Measurements from ENCODE around the gene LHCGR. TPM values are rescaled to one million over a fixed set of nuclear protein-coding genes. Genes with fewer than 3 reads are reported as not detected.

Gene LHCGR
- total RNA-seq (2014; rRNA removed; shearing (Covaris generic)) = not detected in 2 replicates

DNA sequence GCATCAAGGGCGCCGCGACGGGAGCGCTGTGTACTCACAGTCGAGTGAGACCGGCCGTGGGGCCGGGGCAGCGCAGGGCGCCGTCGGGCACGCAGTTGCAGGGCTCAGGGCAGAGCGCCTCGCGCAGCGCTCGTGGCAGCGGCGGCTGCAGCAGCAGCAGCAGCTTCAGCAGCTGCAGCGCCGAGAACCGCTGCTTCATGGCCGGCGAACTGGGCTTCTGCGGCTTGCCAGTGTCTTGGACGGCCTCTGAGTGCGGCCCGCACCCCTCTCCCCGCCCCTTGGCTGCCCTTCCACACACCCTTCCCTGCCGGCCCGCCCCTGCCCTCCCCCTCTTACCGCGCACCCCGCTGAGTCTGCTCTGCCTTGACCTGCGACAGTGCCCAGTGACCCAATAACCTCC, at the start of gene LHCGR:
TSS of gene LHCGR (minus strand) at position 252 of the 400 bp plus-strand sequence. CDS start at position 199, 53 bp downstream.
- no peak for DNase-seq (ENCODE audit: low spot score)

DNA sequence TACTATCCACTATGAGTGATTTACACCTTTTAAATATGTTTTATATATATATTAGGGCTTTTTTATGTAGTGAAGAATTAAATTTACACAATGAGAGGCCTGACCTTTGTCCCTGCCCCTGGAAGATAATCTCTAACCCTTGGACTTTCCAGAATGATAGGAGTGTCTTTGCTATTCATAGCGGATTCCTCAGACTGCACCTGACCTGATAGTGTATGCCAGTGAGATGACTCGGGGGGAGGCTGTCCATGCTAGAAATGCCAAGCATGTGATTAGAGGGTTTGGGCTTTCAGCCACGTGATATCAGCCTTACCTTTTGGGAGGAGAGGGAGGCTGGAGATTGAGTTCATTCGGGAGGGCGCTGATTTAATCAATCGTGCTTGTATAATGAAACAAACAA, 44.1 kb upstream of the LHCGR start:
- no peak for DNase-seq (ENCODE audit: low spot score)

DNA sequence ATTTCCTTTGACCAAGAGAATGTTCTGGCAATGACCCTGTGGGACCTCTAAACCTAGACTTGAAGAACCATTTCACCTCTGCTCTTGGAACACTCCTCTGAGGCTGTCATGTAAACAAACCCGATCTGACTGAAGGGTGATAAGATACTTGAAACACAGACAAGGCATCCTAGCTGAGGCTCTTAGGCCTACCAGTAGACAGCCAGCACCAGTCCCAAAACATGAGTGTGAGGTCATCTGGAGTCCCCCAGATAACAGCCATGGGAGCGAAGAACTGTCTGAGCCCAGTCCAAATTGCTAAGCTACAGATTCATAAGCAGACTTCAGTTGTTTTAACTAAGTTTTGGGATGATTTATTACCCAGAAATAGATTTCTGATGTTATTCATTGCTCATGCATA, 39.5 kb upstream of the LHCGR start:
- DNase-seq (ENCODE audit: low spot score) = no peak

DNA sequence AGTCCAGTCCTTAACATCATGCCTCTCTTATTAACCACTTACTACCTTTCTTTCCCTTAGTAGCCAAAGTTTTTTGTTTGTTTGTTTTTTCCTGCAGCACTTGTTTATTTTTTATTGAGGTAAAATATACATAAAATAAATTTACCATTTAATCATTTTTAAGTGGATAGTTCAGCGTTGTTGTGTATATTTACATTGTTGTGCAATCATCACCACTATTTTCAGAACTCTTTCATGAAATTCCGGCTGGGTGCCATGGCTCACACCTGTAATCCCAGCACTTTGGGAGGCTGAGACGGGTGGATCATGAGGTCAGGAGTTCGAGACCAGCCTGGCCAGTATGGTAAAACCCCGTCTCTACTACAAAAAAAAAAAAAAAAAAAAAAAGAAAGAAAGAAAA, 38.1 kb upstream of the LHCGR start:
- no peak for DNase-seq (ENCODE audit: low spot score)

DNA sequence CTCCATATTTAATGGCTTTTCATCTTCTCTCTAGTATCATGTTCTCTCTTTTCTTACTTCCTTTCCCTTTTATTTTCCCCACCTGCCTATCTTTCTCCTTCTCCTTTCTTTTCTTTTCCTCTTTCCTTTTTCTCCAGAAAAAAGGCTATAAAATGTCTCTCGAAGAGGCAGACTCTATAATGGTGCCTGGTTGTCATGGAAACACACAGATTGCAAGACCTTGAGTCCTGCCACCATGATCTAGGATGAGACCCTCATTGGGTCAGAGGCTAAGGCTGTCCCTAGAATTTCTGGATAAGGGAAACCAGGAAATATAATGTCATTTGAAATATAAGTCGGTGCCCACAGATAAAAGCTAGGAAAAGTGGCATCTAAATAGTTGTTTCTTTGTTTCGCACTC, 36.5 kb upstream of the LHCGR start:
- DNase-seq (ENCODE audit: low spot score) = no peak

DNA sequence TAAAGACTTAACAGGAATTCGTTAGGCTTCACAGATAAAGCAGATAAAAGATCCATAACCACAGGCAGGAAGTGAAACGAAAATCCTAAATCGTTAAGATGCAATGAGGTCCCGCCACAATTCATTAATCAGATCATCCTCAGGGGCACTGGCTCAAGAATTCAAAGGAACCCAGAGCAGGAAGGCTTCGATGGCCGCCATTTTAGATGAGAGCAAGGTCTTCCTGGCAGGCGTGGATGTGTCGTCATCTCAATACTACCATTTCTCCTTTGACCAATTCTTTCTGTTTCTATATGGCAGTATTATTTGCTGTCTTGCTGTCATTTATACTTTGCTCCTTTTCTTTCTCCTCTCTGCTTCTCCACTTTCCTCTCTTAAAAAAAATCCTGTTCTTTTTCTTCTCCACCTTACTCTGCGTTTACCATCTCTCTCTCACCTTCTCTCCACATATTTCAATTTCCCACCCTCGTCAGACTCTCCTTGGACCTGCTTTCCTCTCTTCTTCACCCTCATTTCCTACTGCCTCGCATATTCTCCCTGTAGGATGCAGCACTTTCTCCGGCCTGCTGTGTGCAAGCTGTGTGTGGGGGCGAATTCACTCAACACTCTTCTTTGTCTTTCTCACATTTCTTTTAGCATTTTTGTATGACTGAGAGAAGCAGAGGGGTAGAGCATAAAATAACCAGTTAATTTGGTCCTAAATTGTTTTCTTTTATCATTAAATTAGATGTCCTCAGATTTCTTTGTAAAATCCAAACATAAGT, 35.1 kb upstream of the LHCGR start:
- DNase-seq (ENCODE audit: low spot score) = no peak

DNA sequence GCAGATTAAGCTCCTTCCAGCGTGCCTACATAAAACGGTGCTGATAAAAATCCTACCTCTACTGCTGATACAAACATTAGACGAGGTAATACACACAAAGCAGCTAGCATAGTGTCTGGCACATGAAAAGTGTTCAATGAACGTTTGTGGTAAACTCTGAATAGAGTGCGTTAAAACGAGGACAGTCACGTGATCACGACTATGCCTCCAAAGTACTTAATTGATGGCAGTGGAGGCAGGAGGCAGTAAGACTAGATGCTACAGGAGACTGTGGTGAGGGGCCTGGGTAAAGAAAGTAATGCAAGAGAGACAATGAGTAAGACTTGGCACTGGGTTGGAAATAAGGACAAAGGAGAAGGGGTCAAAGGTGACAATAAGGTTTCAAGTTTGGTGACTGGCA, 32.1 kb upstream of the LHCGR start:
- DNase-seq (ENCODE audit: low spot score) = no peak

DNA sequence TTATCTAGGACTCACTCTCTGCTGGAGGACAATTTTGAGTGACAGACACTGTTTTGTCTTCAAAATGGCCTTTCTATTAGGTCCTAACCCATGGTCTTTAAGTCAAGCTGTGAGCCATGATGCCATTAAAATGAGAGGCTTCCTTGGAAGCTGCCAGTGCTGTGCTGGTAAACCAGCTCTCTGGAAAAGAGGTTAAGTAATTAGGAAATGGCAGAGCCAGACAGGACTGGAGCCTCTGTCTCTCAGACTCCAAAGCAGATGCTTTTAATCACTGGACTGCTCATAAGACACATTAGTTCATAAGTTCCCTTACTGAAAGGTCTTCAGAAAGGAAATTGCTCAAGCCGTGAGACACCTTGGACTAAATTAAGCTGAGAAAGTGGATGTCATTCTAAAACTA, 25.8 kb upstream of the LHCGR start:
- DNase-seq (ENCODE audit: low spot score) = no peak

DNA sequence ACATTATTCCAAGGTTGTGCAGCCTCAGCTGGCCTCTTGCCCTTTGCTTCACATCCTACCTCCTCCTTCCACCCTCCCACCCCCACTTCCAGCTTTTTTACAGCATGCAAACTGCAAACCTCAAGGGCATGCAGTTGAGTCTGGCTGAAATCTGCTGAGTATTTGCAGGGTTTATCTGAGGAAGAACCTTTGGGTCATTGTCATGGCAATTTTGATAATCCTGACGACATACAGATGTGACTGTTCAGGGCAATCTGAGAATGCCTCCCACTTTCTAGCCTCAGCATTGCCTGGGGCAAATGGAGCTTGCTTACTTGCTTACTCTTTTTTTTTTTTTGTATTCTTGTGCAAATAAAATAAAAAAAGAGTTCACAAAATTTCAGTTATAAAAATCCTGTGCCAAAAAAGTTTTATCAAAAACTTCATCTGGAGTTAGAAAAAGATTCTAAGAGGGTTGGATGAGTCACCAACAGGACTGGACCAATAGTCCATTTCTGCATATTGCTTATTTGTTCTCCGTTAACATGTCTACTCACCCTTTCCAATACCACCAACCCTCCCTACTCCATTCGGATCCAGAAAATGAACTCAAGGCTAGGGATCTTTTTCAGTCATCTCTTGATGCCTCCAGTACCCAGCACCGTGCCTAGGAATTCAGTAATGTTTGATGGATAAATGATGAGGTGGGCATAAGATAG, 23.6 kb upstream of the LHCGR start:
- DNase-seq (ENCODE audit: low spot score) = no peak

DNA sequence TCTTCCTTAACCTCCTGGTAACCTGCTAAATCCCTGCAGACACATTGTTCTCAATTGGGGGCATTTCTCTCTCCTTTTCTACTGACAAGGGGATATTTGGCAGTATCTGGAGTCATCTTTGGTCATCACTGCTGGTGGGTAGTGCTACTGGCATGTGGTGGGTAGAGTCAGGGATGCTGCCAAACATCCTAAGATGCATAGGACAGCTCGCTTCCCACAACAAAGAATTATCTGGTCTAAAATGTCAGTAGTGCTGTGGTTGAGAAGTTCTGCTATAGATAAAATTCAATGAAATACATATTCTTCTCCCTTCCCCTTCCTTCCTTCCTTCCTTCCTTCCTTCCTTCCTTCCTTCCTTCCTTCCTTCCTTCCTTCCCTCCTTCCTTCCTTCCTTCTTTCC, 18.7 kb upstream of the LHCGR start:
- DNase-seq (ENCODE audit: low spot score) = no peak

DNA sequence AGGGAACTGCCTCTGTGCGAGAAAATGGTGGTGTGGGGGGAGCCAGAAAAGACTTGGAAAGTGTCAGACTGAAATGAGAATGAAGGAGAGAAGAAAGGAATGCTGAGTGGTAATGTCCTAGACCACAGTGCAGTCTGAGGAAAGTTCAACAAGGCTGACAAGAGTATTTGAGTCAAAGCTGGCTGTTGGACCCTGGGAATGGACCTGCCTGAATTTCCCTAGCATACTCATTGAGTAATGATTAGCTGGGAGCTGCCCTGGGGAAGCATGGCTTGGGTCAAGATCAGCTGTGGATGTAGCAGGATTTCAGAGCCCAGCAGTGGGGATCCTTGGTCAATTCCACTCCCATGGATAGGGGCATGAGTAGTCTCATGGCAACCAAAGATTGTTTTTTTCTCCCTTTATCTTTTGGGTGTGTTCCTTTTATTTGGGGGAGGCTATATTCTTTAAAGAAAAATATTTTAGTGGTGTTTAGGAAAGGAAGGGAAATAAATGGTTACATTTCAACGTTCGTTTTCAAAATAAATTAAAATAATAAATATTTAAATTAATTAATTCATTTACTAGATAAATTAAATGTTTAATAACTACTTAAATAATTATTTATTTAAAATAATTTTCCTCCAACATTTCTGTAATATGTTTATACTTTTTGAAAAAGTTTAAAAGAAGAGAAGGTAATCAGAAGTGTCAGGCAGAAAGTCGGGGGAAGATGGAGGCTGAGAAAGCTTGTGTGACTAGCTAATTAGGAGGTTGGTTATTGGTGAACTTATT, 15.9 kb upstream of the LHCGR start:
- DNase-seq (ENCODE audit: low spot score) = no peak

DNA sequence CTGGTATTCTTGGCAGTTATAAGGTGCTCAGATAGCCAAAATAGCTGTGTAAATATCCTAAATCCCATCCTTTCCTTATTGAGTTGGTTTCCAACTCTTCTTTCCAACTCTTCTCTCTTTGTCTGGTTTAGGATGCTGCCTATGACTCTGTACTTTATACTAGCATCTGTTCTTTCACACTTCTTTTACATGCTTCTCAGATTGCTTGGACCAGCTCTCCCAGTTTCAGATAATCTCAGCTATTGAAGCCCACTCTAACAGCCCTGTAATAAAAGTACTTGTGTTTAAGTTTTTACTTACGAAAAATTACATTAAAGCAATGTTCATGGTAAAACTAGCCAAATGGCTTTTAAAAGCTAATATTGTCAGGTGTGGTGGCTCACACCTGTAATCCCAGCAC, 14.7 kb upstream of the LHCGR start:
- no peak for DNase-seq (ENCODE audit: low spot score)

DNA sequence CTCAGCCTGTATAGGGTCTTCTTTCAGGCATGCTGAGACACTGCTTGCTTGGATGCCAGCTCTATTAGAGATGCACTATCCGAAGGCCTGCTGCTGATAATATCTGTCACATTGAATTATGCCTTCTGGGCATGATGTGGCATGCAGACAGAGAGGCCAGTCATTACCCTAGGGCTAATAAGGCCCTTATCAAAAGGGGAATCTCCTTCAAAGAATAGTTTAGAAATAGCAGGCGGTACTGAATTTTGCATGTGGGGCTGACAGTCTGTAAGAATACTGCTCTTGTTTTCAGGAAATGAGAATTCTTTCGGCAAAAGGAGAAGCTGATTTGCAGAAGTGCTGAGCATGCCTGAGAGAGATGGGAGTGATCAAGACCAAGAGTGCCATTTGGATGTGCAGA, 13.1 kb upstream of the LHCGR start:
- DNase-seq (ENCODE audit: low spot score) = no peak

DNA sequence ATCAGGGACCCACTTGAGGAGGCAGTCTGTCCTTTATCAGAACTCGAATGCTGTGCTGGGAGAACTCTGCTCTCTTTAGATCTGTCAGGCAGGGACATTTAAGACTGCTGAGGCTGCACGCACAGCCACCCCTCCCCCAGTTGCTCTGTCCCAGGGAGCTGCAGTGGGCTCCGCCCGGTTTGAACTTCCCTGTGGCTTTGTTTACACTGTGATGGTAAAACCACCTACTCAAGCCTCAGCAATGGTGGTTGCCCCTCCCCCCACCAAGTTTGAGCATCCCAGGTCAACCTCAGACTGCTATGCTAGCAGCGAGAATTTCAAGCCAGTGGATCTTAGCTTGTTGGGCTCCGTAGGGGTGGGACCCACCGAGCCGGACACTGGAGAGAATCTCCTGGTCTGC, 11.8 kb upstream of the LHCGR start:
- no peak for DNase-seq (ENCODE audit: low spot score)

DNA sequence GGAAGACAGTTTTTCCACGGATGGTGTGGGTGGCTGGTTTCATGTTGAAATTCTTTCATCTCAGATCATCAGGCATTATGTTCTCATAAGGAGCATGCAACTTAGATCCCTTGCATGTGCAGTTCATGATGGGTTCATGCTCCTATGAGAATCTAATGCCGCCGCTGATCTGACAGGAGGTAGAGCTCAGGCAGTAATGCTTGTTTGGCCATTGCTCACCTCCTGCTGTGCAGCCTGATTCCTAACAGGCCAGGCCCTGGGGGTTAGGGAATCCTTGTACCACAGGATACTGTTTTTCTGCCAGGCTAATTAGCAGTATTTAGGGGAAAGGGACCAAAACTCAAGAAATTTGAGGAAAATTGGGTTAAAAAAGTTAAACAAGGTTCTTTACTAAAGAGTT, 5.3 kb upstream of the LHCGR start:
- DNase-seq (ENCODE audit: low spot score) = no peak

DNA sequence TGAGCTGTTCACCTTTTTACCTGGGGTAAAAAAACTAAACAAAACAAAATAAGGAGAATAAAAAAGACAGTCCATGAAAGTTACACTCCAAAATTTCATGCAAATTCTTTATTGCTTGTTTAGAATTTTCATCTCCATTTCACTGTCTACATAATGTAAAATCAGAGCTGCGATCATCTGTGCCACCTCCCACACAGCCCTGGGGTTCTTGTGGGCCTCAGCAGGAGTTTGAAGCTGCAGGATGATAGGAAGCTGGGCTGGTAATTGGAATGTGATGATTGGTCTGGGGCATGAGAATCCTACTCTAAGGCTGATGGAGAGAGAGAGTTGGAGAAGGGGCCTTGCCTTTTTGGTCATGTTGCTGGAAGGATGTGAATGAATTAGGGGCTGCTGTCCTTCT, 4.2 kb upstream of the LHCGR start:
- DNase-seq (ENCODE audit: low spot score) = no peak

DNA sequence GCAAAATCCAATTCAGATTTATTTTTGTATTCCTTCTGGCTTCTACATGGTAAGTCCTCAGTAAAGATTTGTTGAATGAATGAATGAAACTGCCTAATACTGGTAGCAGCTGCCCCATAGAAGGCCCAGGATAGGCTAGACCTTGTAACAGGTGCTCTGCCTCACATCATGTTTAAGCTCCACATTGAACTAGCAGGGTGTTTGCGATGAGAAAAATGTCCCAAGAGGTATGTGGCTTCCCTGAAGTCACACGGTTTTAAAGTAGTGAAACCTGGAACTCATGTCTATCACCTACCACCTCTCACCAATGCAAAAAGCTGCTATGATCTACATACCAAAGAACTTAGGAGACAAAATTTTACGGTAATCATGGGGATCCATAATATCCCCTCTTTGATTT, 765 bp upstream of the LHCGR start:
- DNase-seq (ENCODE audit: low spot score) = no peak

DNA sequence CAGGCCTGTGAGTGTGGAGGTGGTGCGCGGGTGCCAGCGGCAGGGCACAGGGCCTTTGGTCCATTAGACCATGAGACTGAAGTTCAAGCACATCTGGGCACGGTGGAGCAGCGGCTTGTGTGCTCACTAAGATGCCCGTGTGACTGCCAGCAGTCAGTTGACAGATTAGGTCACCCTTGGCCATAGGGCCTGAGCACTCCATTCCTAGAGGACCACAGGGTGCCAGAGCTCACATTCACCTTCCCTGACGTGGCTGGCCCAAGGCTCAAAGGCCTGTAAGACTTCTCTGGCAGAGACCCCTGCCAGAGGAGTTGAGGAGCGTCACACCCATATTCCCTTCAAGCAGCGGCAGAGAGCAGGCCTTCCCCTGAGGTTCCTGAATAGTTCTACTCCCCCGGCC, 650 bp downstream of the LHCGR start:
- no peak for DNase-seq (ENCODE audit: low spot score)

DNA sequence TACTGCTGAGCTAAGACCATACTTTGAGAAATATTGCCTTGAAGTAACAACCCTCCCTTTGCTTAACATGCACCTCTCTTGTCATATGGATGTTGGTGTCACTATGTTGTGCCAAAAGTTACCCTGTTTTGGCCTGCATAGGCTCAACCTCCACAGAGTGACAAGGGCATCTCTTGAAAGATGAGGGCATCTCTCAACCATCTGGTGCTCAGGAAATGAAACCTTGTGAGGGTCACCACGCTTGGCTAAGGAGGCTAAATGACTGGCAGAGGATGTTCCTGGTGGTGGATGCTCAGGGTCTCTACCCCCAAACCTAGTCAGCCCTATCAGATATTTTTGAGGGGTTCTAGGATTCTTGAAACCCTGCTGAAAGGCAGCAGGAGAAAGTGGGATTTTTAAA, 2.3 kb downstream of the LHCGR start:
- no peak for DNase-seq (ENCODE audit: low spot score)

DNA sequence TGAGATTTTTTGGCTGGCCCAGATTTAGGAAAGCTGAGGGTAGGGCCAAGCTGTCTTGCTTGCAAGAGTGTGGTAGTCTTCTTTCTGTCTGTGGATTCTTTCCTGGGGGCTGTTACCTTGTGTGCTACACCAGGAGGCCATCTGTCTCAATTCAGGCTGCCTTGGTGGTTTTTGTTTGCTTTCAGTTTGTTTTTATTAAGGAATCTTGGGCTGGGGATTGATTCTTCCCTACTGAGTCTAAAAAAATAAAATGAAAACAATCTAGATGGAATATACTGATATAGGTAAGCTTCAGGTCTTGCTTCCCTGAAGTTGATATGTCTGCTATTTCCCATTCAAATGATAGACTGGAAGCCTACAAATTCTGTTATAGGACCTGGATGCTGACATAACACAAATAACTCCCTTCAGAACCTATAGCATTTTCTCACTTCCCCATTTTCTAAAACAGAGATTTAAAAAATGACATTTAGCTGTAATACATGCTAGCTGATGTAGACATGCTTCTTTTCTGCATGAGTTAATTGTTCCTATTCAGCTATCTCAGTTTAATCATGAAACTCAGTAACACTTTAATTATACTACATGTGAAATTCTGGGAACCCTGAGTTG, 5.3 kb downstream of the LHCGR start:
- no peak for DNase-seq (ENCODE audit: low spot score)

DNA sequence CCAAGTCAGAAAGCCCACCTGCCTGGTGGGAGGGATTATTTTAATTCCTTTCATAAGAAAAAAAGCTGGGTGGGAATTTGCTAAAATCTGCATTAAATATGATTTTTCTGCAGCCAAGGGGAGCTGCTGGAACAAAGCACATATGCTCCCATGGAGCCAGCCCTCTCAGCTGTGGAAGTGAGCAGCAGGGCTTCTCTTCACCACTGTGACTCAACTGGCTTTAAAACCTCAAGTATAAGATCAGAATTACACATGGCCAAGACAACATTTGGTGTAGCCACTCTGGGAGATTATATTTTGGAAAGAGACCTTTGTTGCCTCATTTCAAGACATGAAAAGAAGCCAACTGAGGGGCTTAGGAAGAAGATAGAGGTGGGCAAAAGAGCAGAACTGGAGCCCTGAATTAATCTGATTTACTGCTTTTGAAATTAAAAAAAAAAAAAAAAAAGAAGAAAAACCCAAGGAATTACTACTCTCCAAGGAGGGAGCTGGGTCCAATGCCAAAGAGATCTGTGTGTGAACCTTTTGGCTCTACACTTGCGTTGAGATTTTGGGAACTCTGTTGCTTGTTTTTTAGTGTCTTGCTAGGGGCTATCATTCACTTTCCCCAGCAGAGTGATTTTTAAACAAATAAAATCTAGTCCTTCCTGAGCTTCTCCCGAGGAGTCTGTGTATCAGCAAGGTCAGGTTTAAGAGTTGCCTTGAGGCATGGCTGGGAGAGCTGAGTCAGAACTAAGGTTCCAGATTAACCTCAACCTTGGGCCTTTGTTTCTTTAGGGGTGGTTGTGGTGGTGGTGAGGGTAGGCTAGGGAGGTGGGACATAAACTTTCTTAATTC, 6.0 kb downstream of the LHCGR start:
- DNase-seq (ENCODE audit: low spot score) = no peak
